ENCODE measurements around the gene LILRA5.
"Not testable (repeated sequence)": the region's sequence is repeated elsewhere in the genome, so short reads cannot be mapped to it uniquely, and the experiment has no call there.

Gene LILRA5

DNA sequence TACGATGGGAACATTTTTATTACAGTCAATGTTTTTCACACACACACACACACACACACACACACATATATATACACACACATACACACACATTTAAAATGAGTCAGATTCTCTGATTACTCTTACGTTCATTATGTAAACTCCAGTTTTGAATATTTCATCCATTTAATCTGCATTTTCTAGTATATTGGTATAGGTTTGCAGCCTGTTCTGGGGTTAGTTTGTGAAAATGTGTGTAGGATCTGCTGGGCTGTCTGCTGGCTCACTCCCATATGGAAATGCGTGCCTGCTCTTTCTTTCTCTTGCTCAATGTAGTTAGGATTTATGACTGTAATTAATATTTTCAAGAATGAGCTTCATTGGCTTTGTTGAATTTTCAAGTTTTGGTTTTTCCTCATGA lies 39.1 kb downstream of the LILRA5 start:
- no peak for DNase-seq (ENCODE audit: low spot score)

DNA sequence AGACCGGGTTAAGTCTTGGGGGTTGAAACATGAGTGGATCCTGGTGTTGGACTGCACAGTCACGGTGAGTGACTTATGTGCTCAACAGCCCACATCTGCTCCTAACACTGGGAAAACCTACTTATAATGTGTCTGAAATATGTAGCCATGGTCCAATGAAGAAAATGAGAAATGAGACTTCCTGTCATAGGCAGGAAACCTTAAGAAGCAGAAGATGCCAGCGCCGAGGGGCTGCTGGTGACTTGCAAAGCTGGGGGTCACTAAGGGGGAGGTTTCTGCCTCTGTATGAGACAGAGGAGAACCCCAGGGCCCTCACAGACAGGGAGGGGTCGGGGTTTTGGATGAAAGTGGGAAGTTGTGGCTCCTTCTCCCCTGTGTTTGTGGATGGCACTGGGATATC lies 40.8 kb downstream of the LILRA5 start:
- not testable (repeated sequence) for DNase-seq (ENCODE audit: low spot score)

DNA sequence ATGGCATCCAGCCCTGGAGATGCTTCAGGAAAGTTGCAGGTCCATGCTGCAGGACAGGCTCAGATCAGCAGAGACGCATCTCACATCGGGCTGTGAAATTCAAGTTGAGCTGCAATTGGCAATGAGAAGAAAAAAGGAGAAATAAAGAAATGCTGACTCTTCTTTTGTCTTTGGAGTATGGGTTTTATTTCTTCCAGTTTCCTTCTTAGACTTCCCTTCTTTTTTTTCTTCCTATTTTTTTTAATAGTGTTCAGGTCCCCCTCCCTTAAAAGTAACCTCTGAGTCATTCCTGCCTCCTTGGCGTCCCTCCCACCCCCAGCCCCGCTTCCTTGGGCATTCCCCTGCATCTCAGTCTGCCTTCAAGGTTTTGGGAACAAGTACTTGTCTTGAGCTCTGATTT lies 41.4 kb downstream of the LILRA5 start:
- peak; percentile 11 for DNase-seq (ENCODE audit: low spot score)

DNA sequence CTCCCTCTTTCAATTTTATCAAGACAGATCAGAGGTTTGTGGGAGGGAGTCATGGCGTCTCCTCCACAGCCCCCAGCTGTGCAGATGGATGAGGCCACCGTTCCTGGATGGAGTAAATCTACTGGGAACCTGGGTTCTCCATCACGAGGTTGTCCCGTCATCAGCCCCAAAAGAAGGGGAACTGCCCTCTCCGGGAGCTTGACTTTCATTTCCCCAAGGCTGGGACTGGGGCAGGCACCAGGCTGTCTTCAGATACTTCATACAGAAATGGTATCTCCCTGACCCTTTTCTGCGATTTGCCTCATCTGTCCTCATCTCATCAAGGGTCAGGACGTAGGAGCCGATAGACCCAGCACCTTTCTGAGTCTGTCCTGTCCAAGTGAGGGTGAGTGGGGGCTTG lies 41.9 kb downstream of the LILRA5 start:
- DNase-seq (ENCODE audit: low spot score), result peak; percentile 60

DNA sequence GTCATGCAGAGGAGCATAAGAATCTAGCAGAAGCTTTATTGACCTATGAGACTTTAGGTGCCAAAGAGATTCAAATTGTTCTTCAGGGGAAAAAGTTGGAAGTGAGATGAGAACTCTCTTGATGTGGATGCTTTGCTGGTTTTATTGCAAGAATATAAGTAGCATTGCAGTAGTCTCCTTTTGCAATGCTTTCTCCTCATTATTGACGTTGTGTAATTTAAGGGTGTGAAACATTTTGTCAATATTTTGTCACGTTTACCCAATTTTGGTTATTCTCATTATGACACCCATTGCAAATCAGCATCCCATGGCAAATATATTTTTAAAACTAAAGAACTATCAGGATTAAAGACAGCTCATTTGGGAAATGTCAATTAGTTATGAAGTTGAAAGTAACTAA lies 44.0 kb downstream of the LILRA5 start:
- DNase-seq (ENCODE audit: low spot score), result no peak

DNA sequence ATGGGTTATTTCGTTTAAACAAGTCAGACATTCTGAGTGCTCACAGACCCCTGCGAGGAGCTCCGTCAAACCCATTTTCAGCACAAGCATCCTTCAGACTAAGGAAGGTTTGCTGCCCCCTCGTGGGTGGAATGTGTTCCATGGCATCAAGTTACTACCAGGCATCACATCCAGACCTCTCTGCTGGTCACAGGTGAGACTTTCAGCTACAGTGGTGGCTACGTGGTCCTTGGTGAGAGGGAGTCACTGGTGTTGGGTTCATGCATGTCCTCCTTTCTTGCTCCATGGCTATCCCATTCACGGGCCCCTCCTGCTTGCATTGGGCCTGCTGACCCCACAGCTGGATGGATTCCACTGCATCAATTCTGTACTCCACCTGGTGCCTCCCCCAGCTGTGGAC lies 46.8 kb downstream of the LILRA5 start:
- DNase-seq (ENCODE audit: low spot score), result peak; percentile 46

DNA sequence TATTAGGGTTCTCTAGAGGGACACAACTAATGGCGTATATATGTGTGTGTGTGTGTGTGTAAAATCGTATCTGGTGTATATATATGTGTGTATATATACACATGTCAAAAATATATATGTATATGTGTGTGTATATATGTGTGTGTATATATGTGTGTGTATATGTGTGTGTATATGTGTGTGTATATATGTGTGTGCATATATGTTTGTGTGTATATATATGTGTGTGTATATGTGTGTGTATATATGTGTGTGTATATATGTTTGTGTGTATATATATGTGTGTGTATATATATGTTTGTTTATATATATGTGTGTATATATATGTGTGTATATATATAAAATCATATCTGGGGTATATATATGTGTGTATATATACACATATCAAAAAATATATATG lies 50.5 kb downstream of the LILRA5 start:
- DNase-seq (ENCODE audit: low spot score), result no peak

DNA sequence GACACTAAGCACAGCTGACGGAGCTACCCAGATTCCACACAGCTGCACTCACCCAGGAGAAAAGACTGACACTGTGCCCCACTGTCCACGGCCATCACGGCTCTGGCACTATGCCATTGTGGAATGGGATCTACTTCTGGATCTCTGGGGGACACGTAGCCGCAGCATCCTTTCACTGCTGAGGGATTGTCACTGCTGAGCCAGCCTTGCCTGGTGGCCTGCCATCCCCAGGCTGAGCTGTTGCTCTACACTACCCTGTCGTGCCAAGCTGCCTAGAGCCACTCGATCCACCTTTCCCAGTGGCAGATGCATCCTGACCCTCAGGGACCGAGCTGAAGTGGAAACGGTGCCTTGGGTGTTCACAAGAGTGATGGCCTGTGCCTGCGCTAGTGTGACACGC lies 50.9 kb downstream of the LILRA5 start:
- DNase-seq (ENCODE audit: low spot score), result no peak

DNA sequence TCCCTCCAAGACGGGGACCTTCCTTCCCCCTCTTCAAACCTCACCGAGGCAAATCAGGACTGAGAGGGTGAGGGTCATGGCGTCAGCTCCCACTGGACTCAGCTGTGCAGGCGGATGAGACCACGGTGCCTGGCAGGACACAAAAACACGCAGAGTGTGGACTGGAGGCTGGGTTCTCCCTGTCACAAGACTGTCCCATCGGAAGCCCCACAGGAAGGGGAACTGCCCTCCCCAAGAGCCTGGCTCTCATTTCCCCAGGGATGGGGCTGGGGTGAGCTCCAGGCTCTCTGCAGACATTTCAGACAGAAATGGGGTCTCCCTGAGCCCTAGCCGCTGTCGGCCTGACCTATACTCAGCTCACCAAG lies 55.9 kb downstream of the LILRA5 start, which contains the start of gene LILRB5:
Gene LILRB5 (minus strand): TSS at position 158 of the 365 bp plus-strand sequence. CDS start 80 bp downstream, at position 78.
- no peak for DNase-seq (ENCODE audit: low spot score)
